Heart left ventricle (tissue), 16 donors: Measurements from ENCODE around the gene LYPD1. TPM values are rescaled to one million over a fixed set of nuclear protein-coding genes. Genes with fewer than 3 reads are reported as not detected.

Experiments
- ATAC-seq, 4 donors: fragments of 200-7000 bp; cut with Tn5 transposase; one replicate each; pipeline ENCODE4 v1.9.1; 2020 to 2022; ENCODE audit warnings: moderate library complexity in 4 of 4, mild to moderate bottlenecking in 3 of 4, moderate number of reproducible peaks in 1 of 4
- DNase-seq, 5 donors: peaks; one replicate each; pipeline ENCODE4 v3.0.0-alpha.2; 2020
- H3K27ac ChIP-seq, 12 donors: fragments of 200-600 bp; sonication (generic) in 4 of 12; one replicate each; pipeline versions ENCODE4 v1.5.0 to v1.8.0; 2016 to 2022; ENCODE audit warnings: mild to moderate bottlenecking in 2 of 12
- H3K27me3 ChIP-seq, 9 donors: fragments of 200-600 bp; sonication (generic) in 2 of 9; one replicate each; pipeline versions ENCODE4 v1.5.1 to v1.8.0; 2016 to 2022; ENCODE audit warnings: mild to moderate bottlenecking in 3 of 9
- H3K36me3 ChIP-seq, 9 donors: fragments of 200-600 bp; sonication (generic) in 2 of 9; one replicate each; pipeline versions ENCODE4 v1.5.0 to v1.8.0; 2018 to 2022; ENCODE audit warnings: mild to moderate bottlenecking in 2 of 9
- H3K4me1 ChIP-seq, 12 donors: fragments of 200-600 bp; sonication (generic) in 4 of 12; one replicate each; pipeline versions ENCODE4 v1.5.0 to v1.8.0; 2016 to 2022; ENCODE audit warnings: mild to moderate bottlenecking in 3 of 12
- H3K4me3 ChIP-seq, 12 donors: fragments of 200-600 bp; sonication (generic) in 4 of 12; one replicate each; pipeline versions ENCODE4 v1.5.0 to v1.8.0; 2017 to 2022; ENCODE audit warnings: mild to moderate bottlenecking in 9 of 12, moderate library complexity in 4 of 12
- H3K9me3 ChIP-seq, 12 donors: fragments of 200-600 bp; sonication (generic) in 4 of 12; one replicate each; pipeline versions ENCODE4 v1.5.0 to v1.8.0; 2016 to 2022; ENCODE audit warnings: mild to moderate bottlenecking in 1 of 12
- POLR2A ChIP-seq, 2 donors: fragments of 450-650 bp; IDR thresholded peaks; one replicate each; pipeline ENCODE4 v1.6.1; 2017; ENCODE audit warnings: antibody characterized with exemption in 2 of 2, mild to moderate bottlenecking in 2 of 2, moderate library complexity in 2 of 2
- WGBS, 4 donors: extraction: QIAGEN DNeasy Blood & Tissue Kit in 2 of 4; methylation state at CpG; one replicate each; pipeline versions ENCODE4 v1.1.5 to v1.1.7; 2013 to 2018; 5-methylcytosine and 5-hydroxymethylcytosine counted together
- intact Hi-C, 10 donors: fragments of 100-400 bp; cut with DNase I; formaldehyde crosslinking; loops; one replicate each; pipeline versions ENCODE4 v1.11.1 to v1.14.2; 2022
- polyA plus RNA-seq, 2 donors: library from polyadenylated mRNA; stranded (reverse); fragments of 200-250 nt; gene quantifications; one replicate each; pipeline ENCODE4 v1.2.3, GENCODE V29; 2013
- total RNA-seq, 9 donors: library from RNA; depleted of rRNA in 2 of 9; stranded (reverse); fragments of >200 nt in 2 of 9; fragmentation: NEBNext Ultra II Directional in 3 of 9; extraction: Animal tissue kit (Norgen Biotek cat#: 25700) in 3 of 9; gene quantifications; one replicate each; pipeline versions ENCODE4 v1.1.0 to v1.2.4, GENCODE V29; 2016 to 2023
- TF ChIP-seq, protein P1 (sequence below), 12 donors: fragments of 200-600 bp; sonication (generic) in 4 of 12; IDR thresholded peaks; one replicate each; pipeline versions ENCODE4 v1.5.0 to v1.8.0; 2018 to 2022; ENCODE audit warnings: antibody characterized with exemption in 12 of 12, mild to moderate bottlenecking in 5 of 12
- donor health status: ischemic (EF 13 %, LVEDD 7.1; RV severe dilation, severe dysfunction).
- donor health status: healthy with polysubstance abuse.
- donor health status: DM: no; HTN: yes; CAD: no.
- donor health status: DM: no; HTN: no; CAD: no.
- donor health status: ischemic (EF 25% LVEDD 6.9; RV normal size, moderate dysfunction).
- donor health status: ischemic (EF 25% LVEDD 5.7; RV mildly dilated, moderate dysfunction).
- donor health status: healthy.
- donor health status: DM: yes; HTN: yes; CAD: no.
- donor health status: ischemic (EF 35%, LVEDD 5.7; RV mildly dilated, moderate dysfunction).
- donor health status: nonischemic (EF 11% LVEDD 7.7; RV severe dilation, severe dysfunction).
- donor health status: DM: yes; HTN: yes; CAD: no.
- donor health status: PGD.
- donor health status: ischemic (EF 29% LVEDD 5.4; RV normal size, mild dysfunction).
- donor health status: nonischemic (EF 23%, LVEDD 6.1; RV moderate dilation, normal function).

LYPD1 gene
- total and polyA plus RNA-seq, 11 donors: 0.15 to 1.8 (median 0.34) TPM; not detected in 3

DNA sequence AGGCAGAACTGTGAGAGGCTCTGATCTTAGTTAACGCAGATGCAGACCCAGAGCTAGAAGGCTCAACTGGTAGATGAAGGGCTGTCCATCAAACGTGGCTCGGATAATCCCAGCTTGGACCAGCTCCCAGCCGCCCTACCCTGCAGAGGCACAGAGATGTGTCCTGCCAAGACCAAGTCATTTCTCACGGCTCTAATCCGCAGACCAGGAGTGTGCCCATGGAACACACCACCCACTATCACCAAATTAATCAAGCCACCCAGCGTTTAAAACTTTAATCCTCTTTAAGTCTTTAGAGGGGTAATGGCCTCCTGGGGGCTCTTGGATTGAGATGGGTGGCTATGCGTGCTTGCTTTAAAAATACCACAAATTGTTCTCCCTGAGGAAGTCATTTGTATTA, 17.5 kb downstream of the LYPD1 start:
- Histone ChIP-seq H3K27me3 (peaks cover 0 to 9% (median 0%) of the 10 kb centered on the region in 9 donors), H3K4me1 (no peaks in the 10 kb centered on the region), H3K27ac (no peak overlapping the region), H3K9me3 (no peaks in the 10 kb centered on the region), H3K4me3 (no peak overlapping the region), H3K36me3 (no peaks in the 10 kb centered on the region)
- WGBS, 4 donors: 73 to 82% (median 80%) methylated on average over 4 to 8 of the region's 8 CpGs
- no peak for TF ChIP-seq POLR2A (IDR thresholded peaks at IDR 0.05)
- TF ChIP-seq, protein P1, sequence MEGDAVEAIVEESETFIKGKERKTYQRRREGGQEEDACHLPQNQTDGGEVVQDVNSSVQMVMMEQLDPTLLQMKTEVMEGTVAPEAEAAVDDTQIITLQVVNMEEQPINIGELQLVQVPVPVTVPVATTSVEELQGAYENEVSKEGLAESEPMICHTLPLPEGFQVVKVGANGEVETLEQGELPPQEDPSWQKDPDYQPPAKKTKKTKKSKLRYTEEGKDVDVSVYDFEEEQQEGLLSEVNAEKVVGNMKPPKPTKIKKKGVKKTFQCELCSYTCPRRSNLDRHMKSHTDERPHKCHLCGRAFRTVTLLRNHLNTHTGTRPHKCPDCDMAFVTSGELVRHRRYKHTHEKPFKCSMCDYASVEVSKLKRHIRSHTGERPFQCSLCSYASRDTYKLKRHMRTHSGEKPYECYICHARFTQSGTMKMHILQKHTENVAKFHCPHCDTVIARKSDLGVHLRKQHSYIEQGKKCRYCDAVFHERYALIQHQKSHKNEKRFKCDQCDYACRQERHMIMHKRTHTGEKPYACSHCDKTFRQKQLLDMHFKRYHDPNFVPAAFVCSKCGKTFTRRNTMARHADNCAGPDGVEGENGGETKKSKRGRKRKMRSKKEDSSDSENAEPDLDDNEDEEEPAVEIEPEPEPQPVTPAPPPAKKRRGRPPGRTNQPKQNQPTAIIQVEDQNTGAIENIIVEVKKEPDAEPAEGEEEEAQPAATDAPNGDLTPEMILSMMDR (IDR thresholded peaks at IDR 0.05): no peak
- DNase-seq: no peak
- intact Hi-C loops: loop anchor here in 4 of 10 donors (10.0 kb wide), 3 partner anchors 512 to 1192 kb away; no protein-coding TSS in a partner anchor
- no peak for ATAC-seq

DNA sequence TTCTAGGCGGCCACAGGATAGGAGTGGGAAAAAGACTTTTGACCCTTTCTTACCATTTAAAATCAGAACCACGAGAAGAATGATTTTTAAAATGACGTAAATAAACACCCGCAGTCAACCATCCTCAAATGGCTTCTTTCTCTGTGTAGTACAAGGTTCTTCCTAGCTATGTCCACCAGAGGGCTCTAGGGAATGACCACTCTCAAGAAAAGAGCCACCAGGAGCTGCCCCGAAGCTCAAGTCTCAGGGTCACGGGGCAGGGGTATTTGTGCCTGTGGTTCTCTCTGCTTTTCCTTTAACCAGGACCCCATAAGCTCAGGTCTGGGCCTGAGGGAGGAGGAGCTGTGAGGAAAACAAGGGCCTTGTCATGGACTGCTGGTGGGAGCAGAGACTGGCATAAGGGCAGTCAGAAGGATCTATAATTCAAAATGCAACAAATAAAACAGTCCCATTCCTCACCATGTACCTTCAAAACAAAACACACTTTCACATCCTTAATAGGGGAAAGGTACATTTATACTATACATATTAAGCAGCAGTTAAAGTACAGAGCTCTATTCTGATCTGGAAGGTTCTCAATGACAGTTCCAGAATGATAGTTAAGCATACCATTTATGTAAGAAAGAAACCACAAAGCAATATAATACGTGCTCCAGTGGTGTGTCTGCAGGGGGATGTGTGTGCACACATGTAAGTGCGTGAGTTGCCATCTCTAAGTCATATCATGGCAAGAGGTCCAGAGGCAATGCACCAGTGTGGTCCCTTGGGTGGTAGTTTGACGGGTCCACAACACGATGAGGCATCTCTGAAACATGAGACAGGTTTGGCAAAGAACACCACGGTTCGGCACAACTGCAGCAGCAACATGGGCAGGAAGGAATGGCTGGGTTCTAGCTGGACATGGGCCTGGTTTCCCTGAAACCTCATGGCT, 18.6 kb downstream of the LYPD1 start:
- H3K4me1 ChIP-seq: no peaks in the 10 kb centered on the region
- H3K36me3 ChIP-seq: no peaks in the 10 kb centered on the region
- peaks cover 0 to 9% (median 0%) of the 10 kb centered on the region in 9 donors for H3K27me3 ChIP-seq
- H3K4me3 ChIP-seq: no peak overlapping the region
- no peak for TF ChIP-seq POLR2A (IDR thresholded peaks at IDR 0.05)
- TF ChIP-seq, protein P1 (IDR thresholded peaks at IDR 0.05): peak in 9 of 12 donors; percentile 24 to 73 (median 49)
- no peaks in the 10 kb centered on the region for H3K9me3 ChIP-seq
- H3K27ac ChIP-seq: no peak overlapping the region
- ATAC-seq (peak in 1 of 4 donors; percentile 57), DNase-seq (no peak)
- 57 to 82% (median 70%) methylated on average over 12 of the region's 12 CpGs for WGBS, 4 donors
- intact Hi-C loops: loop anchor here in 4 of 10 donors (10.0 kb wide), 3 partner anchors 513 to 1193 kb away; no protein-coding TSS in a partner anchor

DNA sequence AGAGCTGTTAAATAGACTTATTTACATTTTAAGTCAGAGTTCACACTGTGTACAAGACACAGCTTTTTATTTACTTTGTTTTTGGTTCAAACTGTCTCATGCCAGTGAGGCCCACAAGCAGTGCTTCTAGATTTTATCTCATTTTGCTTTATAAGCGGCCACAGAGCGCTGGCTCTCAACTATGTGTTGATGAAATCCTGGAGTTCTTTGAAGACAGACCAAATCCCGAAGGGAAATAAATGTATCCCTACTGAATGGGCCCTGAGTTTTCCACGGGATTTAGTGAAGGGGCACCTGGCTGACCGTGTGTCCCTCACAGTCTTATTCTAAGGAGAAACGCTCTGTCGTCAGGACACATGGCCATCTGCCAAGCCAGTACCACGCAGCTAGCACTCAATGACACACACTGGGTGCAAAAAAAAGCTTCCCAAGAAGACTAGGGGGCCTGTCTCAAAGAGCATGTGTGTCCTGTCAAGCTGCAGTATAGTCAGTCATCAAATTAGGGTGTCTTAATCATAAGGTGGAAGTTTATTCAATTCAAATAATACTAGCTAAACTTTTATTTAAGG, 23.4 kb downstream of the LYPD1 start:
- H3K4me1 ChIP-seq: no peaks in the 10 kb centered on the region
- no peak overlapping the region for H3K27ac ChIP-seq
- H3K27me3 ChIP-seq: peaks cover 0 to 22% (median 0%) of the 10 kb centered on the region in 9 donors
- 72 to 81% (median 76%) methylated on average over 8 of the region's 8 CpGs for WGBS, 4 donors
- no peaks in the 10 kb centered on the region for H3K9me3 ChIP-seq
- H3K4me3 ChIP-seq: no peak overlapping the region
- TF ChIP-seq, protein P1 (IDR thresholded peaks at IDR 0.05): no peak
- no peak for TF ChIP-seq POLR2A (IDR thresholded peaks at IDR 0.05)
- ATAC-seq: no peak
- intact Hi-C loops: no loop called here
- no peaks in the 10 kb centered on the region for H3K36me3 ChIP-seq
- no peak for DNase-seq
